ENCODE data around the gene MSLN.

MSLN gene

GRCh38 chr16:776824-777223 is 16.3 kb downstream of the MSLN start:
- no peak for TF ChIP-seq CTCF (IDR thresholded peaks at IDR 0.05; ENCODE audit: low read depth, low read length)
- no peak for DNase-seq (ENCODE audit: extremely low read depth, low read depth)

GRCh38 chr16:777826-778225 is 17.3 kb downstream of the MSLN start:
- DNase-seq (ENCODE audit: extremely low read depth, low read depth) = no peak
- TF ChIP-seq CTCF (IDR thresholded peaks at IDR 0.05; ENCODE audit: low read depth, low read length) = no peak

GRCh38 chr16:778447-778846 is 17.9 kb downstream of the MSLN start:
- no peak for DNase-seq (ENCODE audit: extremely low read depth, low read depth)
- no peak for TF ChIP-seq CTCF (IDR thresholded peaks at IDR 0.05; ENCODE audit: low read depth, low read length)

GRCh38 chr16:778909-779527 is 18.5 kb downstream of the MSLN start:
- DNase-seq (ENCODE audit: extremely low read depth, low read depth) = no peak
- TF ChIP-seq CTCF (IDR thresholded peaks at IDR 0.05; ENCODE audit: low read depth, low read length) = no peak

- no peak for DNase-seq (ENCODE audit: extremely low read depth, low read depth)
- TF ChIP-seq CTCF (IDR thresholded peaks at IDR 0.05; ENCODE audit: low read depth, low read length) = no peak
Observed at GRCh38 chr16:779561-779960, 19.0 kb downstream of the MSLN start.

GRCh38 chr16:780296-780695 is 19.8 kb downstream of the MSLN start:
- DNase-seq (ENCODE audit: extremely low read depth, low read depth) = no peak
- TF ChIP-seq CTCF (IDR thresholded peaks at IDR 0.05; ENCODE audit: low read depth, low read length) = no peak

GRCh38 chr16:781346-782010 is 20.9 kb downstream of the MSLN start:
- DNase-seq (ENCODE audit: extremely low read depth, low read depth) = no peak
- TF ChIP-seq CTCF (IDR thresholded peaks at IDR 0.05; ENCODE audit: low read depth, low read length) = no peak
